COLO829 (cell line): ENCODE data around the gene RNU2-63P.
"Not testable (repeated sequence)": the region's sequence is repeated elsewhere in the genome, so short reads cannot be mapped to it uniquely, and the experiment has no call there.

Source experiments
- DNase-seq: peaks from one replicate; pipeline ENCODE4 v3.0.0; 2012; ENCODE audit warnings: low spot score

RNU2-63P gene

GRCh38 chr2:88016086-88016959 lies at the start of gene RNU2-63P:
Gene RNU2-63P, minus strand, starts transcription at chr2:88016547.
- no peak for DNase-seq

- DNase-seq: no peak
These were observed 44.9 kb upstream of the RNU2-63P start for GRCh38 chr2:88061295-88061694.

GRCh38 chr2:88060907-88061275 lies 44.5 kb upstream of the RNU2-63P start:
- DNase-seq: no peak

- peak; percentile 73 for DNase-seq
These were observed 43.9 kb upstream of the RNU2-63P start for GRCh38 chr2:88059979-88060906.

- no peak for DNase-seq
These were observed 41.8 kb upstream of the RNU2-63P start for GRCh38 chr2:88058191-88058590.

- DNase-seq: no peak
These were observed 41.1 kb upstream of the RNU2-63P start for GRCh38 chr2:88057437-88057844.

GRCh38 chr2:88055371-88056128 lies 39.2 kb upstream of the RNU2-63P start, which contains the start of gene KRCC1:
Gene KRCC1, minus strand, starts transcription at chr2:88055783. Its CDS starts 27,220 bp downstream, at chr2:88028563.
- peak; percentile 97 for DNase-seq

- DNase-seq: no peak
These were observed 38.5 kb upstream of the RNU2-63P start for GRCh38 chr2:88054782-88055370.

- no peak for DNase-seq
These were observed 37.8 kb upstream of the RNU2-63P start for GRCh38 chr2:88053934-88054781.

- DNase-seq: peak; percentile 21
These were observed 36.9 kb upstream of the RNU2-63P start for GRCh38 chr2:88053296-88053695.

- no peak for DNase-seq
These were observed 35.4 kb upstream of the RNU2-63P start for GRCh38 chr2:88051792-88052191.

GRCh38 chr2:88049622-88050021 lies 33.3 kb upstream of the RNU2-63P start:
- DNase-seq: no peak

GRCh38 chr2:88048541-88048940 lies 32.2 kb upstream of the RNU2-63P start:
- DNase-seq: peak; percentile 55

- not testable (repeated sequence) for DNase-seq
These were observed 29.2 kb upstream of the RNU2-63P start for GRCh38 chr2:88045561-88045960.

GRCh38 chr2:88042476-88042875 lies 26.1 kb upstream of the RNU2-63P start:
- DNase-seq: no peak

- peak; percentile 64 for DNase-seq
These were observed 22.1 kb upstream of the RNU2-63P start for GRCh38 chr2:88038263-88039105.

- no peak for DNase-seq
These were observed 20.3 kb upstream of the RNU2-63P start for GRCh38 chr2:88036606-88037005.

- DNase-seq: no peak
These were observed 19.8 kb upstream of the RNU2-63P start for GRCh38 chr2:88036182-88036581.

- DNase-seq: no peak
These were observed 15.8 kb upstream of the RNU2-63P start for GRCh38 chr2:88032070-88032702.
